ENCODE measurements around the gene PDZD8. TPM values are rescaled to one million over a fixed set of nuclear protein-coding genes. Genes with fewer than 3 reads are reported as not detected.

PDZD8 gene
- total and polyA plus RNA-seq, 9 donors: 8.0 to 49.6 (median 35.6) TPM

GRCh38 chr10:117255835-117256460 lies 119.3 kb downstream of the PDZD8 start:
- DNase-seq: no peak
- H3K36me3 ChIP-seq: no peaks in the 10 kb centered on the region
- H3K4me3 ChIP-seq: no peak overlapping the region
- WGBS, 3 donors: 88 to 92% (median 90%) methylated on average over 9 of the region's 9 CpGs
- intact Hi-C loops (cut with DNase I): no loop called here
- no peak overlapping the region for H3K27ac ChIP-seq
- TF ChIP-seq EP300 (IDR thresholded peaks at IDR 0.05): no peak
- TF ChIP-seq CTCF (IDR thresholded peaks at IDR 0.05): no peak
- no peak for TF ChIP-seq POLR2A (IDR thresholded peaks at IDR 0.05)
- peaks cover 8% of the 10 kb centered on the region for H3K4me1 ChIP-seq (ENCODE audit: insufficient read depth)
- H3K9me3 ChIP-seq: no peaks in the 10 kb centered on the region
- no peaks in the 10 kb centered on the region for H3K27me3 ChIP-seq

- peak in 2 of 5 donors; percentile 45 to 72 for DNase-seq
- TF ChIP-seq POLR2A (IDR thresholded peaks at IDR 0.05): no peak
- TF ChIP-seq EP300 (IDR thresholded peaks at IDR 0.05): no peak
- no peak for TF ChIP-seq CTCF (IDR thresholded peaks at IDR 0.05)
Observed at GRCh38 chr10:117254774-117255735, 120.2 kb downstream of the PDZD8 start.

GRCh38 chr10:117254338-117254737 lies 120.9 kb downstream of the PDZD8 start:
- TF ChIP-seq EP300 (IDR thresholded peaks at IDR 0.05) (no peak), CTCF (IDR thresholded peaks at IDR 0.05) (no peak), POLR2A (IDR thresholded peaks at IDR 0.05) (no peak)
- no peaks in the 10 kb centered on the region for H3K36me3 ChIP-seq
- peaks cover 3% of the 10 kb centered on the region for H3K4me1 ChIP-seq (ENCODE audit: insufficient read depth)
- no peaks in the 10 kb centered on the region for H3K27me3 ChIP-seq
- intact Hi-C loops (cut with DNase I): no loop called here
- H3K4me3 ChIP-seq: no peak overlapping the region
- WGBS, 3 donors: 82 to 83% (median 83%) methylated on average over 9 of the region's 9 CpGs
- H3K9me3 ChIP-seq: no peaks in the 10 kb centered on the region
- no peak for DNase-seq
- H3K27ac ChIP-seq: no peak overlapping the region

More at GRCh38 chr10:117254774-117255735, 120.2 kb downstream of the PDZD8 start:
- no peaks in the 10 kb centered on the region for H3K36me3 ChIP-seq
- H3K9me3 ChIP-seq: no peaks in the 10 kb centered on the region
- intact Hi-C loops (cut with DNase I): no loop called here
- H3K4me1 ChIP-seq (ENCODE audit: insufficient read depth): peaks cover 3% of the 10 kb centered on the region
- no peak overlapping the region for H3K27ac ChIP-seq
- H3K4me3 ChIP-seq: no peak overlapping the region
- no peaks in the 10 kb centered on the region for H3K27me3 ChIP-seq
- WGBS, 3 donors: 68 to 77% (median 69%) methylated on average over 26 of the region's 26 CpGs

DNA sequence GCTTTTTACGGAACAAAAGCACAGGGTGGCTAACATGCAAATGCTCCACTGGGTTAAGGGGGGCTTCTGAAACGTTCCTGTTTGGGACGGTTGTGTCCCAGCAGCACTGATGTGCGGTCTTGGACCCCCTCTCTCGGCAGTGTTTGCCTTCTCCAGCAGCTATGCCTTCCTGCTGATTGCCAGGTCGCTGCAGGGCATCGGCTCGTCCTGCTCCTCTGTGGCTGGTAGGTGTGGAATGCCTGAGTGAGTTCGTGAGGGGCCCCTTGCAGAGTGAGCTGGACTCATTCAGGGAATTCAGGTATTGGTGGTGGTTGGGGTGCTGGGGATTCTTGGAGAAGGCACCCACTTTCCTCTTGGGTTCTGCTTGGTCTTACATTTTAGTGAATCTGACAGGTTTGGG lies 121.3 kb downstream of the PDZD8 start:
- no peak overlapping the region for H3K27ac ChIP-seq
- no peak for DNase-seq
- no peak overlapping the region for H3K4me3 ChIP-seq
- WGBS, 3 donors: 86 to 89% (median 88%) methylated on average over 9 of the region's 9 CpGs
- H3K27me3 ChIP-seq: no peaks in the 10 kb centered on the region
- TF ChIP-seq EP300 (IDR thresholded peaks at IDR 0.05) (no peak), POLR2A (IDR thresholded peaks at IDR 0.05) (no peak), CTCF (IDR thresholded peaks at IDR 0.05) (no peak)
- peaks cover 3% of the 10 kb centered on the region for H3K4me1 ChIP-seq (ENCODE audit: insufficient read depth)
- intact Hi-C loops (cut with DNase I): no loop called here
- H3K36me3 ChIP-seq: no peaks in the 10 kb centered on the region
- no peaks in the 10 kb centered on the region for H3K9me3 ChIP-seq
